Neural progenitor cell (in vitro differentiated cells): ENCODE measurements around the gene SYT1. TPM values are rescaled to one million over a fixed set of nuclear protein-coding genes. Genes with fewer than 3 reads are reported as not detected.

Source experiments
- DNase-seq: peaks from one replicate; pipeline ENCODE4 v3.0.0-alpha.2; 2016; ENCODE audit warnings: low spot score
- H2AFZ ChIP-seq: fragments of 200-600 bp; sonication (generic); replicated peaks from 2 replicates; pipeline ENCODE4 v1.6.1; 2016; ENCODE audit warnings: antibody characterized with exemption
- H3F3A ChIP-seq: fragments of 200-600 bp; sonication (generic); 2 replicates; pipeline ENCODE4 v1.6.1; 2016; ENCODE audit warnings: antibody characterized with exemption, low read depth
- H3K27ac ChIP-seq: fragments of 200-600 bp; sonication (generic); 2 replicates; pipeline ENCODE4 v1.5.1; 2016; ENCODE audit warnings: mild to moderate bottlenecking
- H3K27me3 ChIP-seq: fragments of 200-600 bp; sonication (generic); 2 replicates; pipeline ENCODE4 v1.6.1; 2016; ENCODE audit warnings: mild to moderate bottlenecking, moderate library complexity
- H3K36me3 ChIP-seq: fragments of 200-600 bp; sonication (generic); 2 replicates; pipeline ENCODE4 v1.5.1; 2016
- H3K4me1 ChIP-seq: fragments of 200-600 bp; sonication (generic); 2 replicates; pipeline ENCODE4 v1.6.1; 2016; ENCODE audit warnings: mixed run types
- H3K4me2 ChIP-seq: fragments of 200-600 bp; sonication (generic); 2 replicates; pipeline ENCODE4 v1.6.1; 2016
- H3K4me3 ChIP-seq: fragments of 200-600 bp; sonication (generic); 2 replicates; pipeline ENCODE4 v1.5.1; 2016
- H3K79me2 ChIP-seq: fragments of 200-600 bp; sonication (generic); 2 replicates; pipeline ENCODE4 v1.6.1; 2016; ENCODE audit warnings: low read depth
- H3K9ac ChIP-seq: fragments of 200-600 bp; sonication (generic); 2 replicates; pipeline ENCODE4 v1.6.1; 2016
- H3K9me3 ChIP-seq: fragments of 200-600 bp; sonication (generic); 2 replicates; pipeline ENCODE4 v1.5.1; 2016; ENCODE audit warnings: low read depth
- H4K20me1 ChIP-seq: fragments of 200-600 bp; sonication (generic); 2 replicates; pipeline ENCODE4 v1.6.1; 2016; ENCODE audit warnings: low read depth
- H3K27ac Mint-ChIP-seq: 3 replicates; pipeline ENCODE4 v1.8.0; 2021; ENCODE audit warnings: mixed read lengths
- H3K27me3 Mint-ChIP-seq: 2 replicates; pipeline ENCODE4 v1.8.0; 2022; ENCODE audit warnings: low read depth, mild to moderate bottlenecking, inconsistent platforms, moderate library complexity, mixed read lengths; ENCODE audit not compliant: insufficient read depth
- H3K36me3 Mint-ChIP-seq: 3 replicates; pipeline ENCODE4 v1.8.0; 2021; ENCODE audit warnings: mixed read lengths
- H3K4me1 Mint-ChIP-seq: 3 replicates; pipeline ENCODE4 v1.8.0; 2021; ENCODE audit warnings: mixed read lengths
- H3K4me3 Mint-ChIP-seq: 3 replicates; pipeline ENCODE4 v1.8.0; 2021; ENCODE audit warnings: mild to moderate bottlenecking, moderate library complexity, mixed read lengths
- H3K9me3 Mint-ChIP-seq: 3 replicates; pipeline ENCODE4 v1.8.0; 2020; ENCODE audit warnings: mixed read lengths
- CTCF ChIP-seq: fragments of 200-600 bp; sonication (generic); IDR thresholded peaks from 2 replicates; pipeline ENCODE4 v1.5.1; 2017; ENCODE audit warnings: antibody characterized with exemption, mild to moderate bottlenecking
- EZH2 ChIP-seq: fragments of 200-600 bp; sonication (generic); IDR thresholded peaks from 2 replicates; pipeline ENCODE4 v1.6.1; 2017; ENCODE audit warnings: antibody characterized with exemption, mild to moderate bottlenecking, moderate library complexity
- EZH2phosphoT487 ChIP-seq: fragments of 200-600 bp; sonication (generic); IDR thresholded peaks from 2 replicates; pipeline ENCODE4 v1.6.1; 2017; ENCODE audit warnings: antibody characterized with exemption
- total RNA-seq: library from RNA; depleted of rRNA; stranded (reverse); fragments of >200 nt; gene quantifications from 2 replicates; pipeline ENCODE4 v1.2.3, GENCODE V29; 2015; ENCODE audit warnings: low replicate concordance

Gene SYT1
- total RNA-seq, 1 donor from 2014 or later, result 36.9 TPM

GRCh38 chr12:79260923-79261322, 396.3 kb downstream of the SYT1 start:
- Histone ChIP-seq H3K36me3 (no peaks in the 10 kb centered on the region), H4K20me1 (no peaks in the 10 kb centered on the region), H3K9me3 (no peaks in the 10 kb centered on the region), H3F3A (no peaks in the 10 kb centered on the region), H2AFZ (no peak overlapping the region), H3K27me3 (no peaks in the 10 kb centered on the region), H3K27ac (no peak overlapping the region), H3K4me1 (peaks cover 16% of the 10 kb centered on the region), H3K4me2 (no peak overlapping the region), H3K9ac (no peak overlapping the region), H3K4me3 (no peak overlapping the region), H3K79me2 (no peaks in the 10 kb centered on the region)
- no peaks in the 10 kb centered on the region for H3K36me3 Mint-ChIP-seq
- no peak for DNase-seq
- no peak for TF ChIP-seq EZH2phosphoT487
- peaks cover 5% of the 10 kb centered on the region for H3K4me1 Mint-ChIP-seq
- no peak overlapping the region for H3K27ac Mint-ChIP-seq
- no peaks in the 10 kb centered on the region for H3K27me3 Mint-ChIP-seq
- no peaks in the 10 kb centered on the region for H3K9me3 Mint-ChIP-seq
- H3K4me3 Mint-ChIP-seq, result no peak overlapping the region

- peaks cover 14% of the 10 kb centered on the region for H3K4me1 Mint-ChIP-seq
- no peaks in the 10 kb centered on the region for H3K9me3 Mint-ChIP-seq
- H3K4me3 Mint-ChIP-seq, result no peak overlapping the region
- DNase-seq, result peak; percentile 45
- Histone ChIP-seq H3K27ac (peak overlapping the region; percentile 21), H3F3A (no peaks in the 10 kb centered on the region), H3K9me3 (no peaks in the 10 kb centered on the region), H3K27me3 (no peaks in the 10 kb centered on the region), H4K20me1 (peaks cover 4% of the 10 kb centered on the region), H3K9ac (no peak overlapping the region), H3K79me2 (no peaks in the 10 kb centered on the region), H3K4me2 (peak overlapping the region; percentile 5), H3K4me3 (no peak overlapping the region), H3K36me3 (no peaks in the 10 kb centered on the region), H3K4me1 (peaks cover 34% of the 10 kb centered on the region), H2AFZ (no peak overlapping the region)
- no peaks in the 10 kb centered on the region for H3K27me3 Mint-ChIP-seq
- no peak overlapping the region for H3K27ac Mint-ChIP-seq
- no peaks in the 10 kb centered on the region for H3K36me3 Mint-ChIP-seq
- TF ChIP-seq CTCF (no peak), EZH2phosphoT487 (no peak), EZH2 (no peak)
These were observed 398.4 kb downstream of the SYT1 start for GRCh38 chr12:79262938-79263337.

- Mint-ChIP-seq H3K4me3 (no peak overlapping the region), H3K4me1 (peaks cover 14% of the 10 kb centered on the region), H3K36me3 (no peaks in the 10 kb centered on the region), H3K27me3 (no peaks in the 10 kb centered on the region), H3K27ac (no peak overlapping the region), H3K9me3 (no peaks in the 10 kb centered on the region)
- Histone ChIP-seq H3K27ac (no peak overlapping the region), H3K4me1 (peaks cover 34% of the 10 kb centered on the region), H3K4me2 (peak overlapping the region; percentile 40), H2AFZ (no peak overlapping the region), H3K9me3 (no peaks in the 10 kb centered on the region), H3K36me3 (no peaks in the 10 kb centered on the region), H3K4me3 (no peak overlapping the region), H3K79me2 (no peaks in the 10 kb centered on the region), H4K20me1 (peaks cover 4% of the 10 kb centered on the region), H3K9ac (no peak overlapping the region), H3F3A (no peaks in the 10 kb centered on the region), H3K27me3 (no peaks in the 10 kb centered on the region)
- TF ChIP-seq EZH2, result no peak
- TF ChIP-seq CTCF, result no peak
- no peak for TF ChIP-seq EZH2phosphoT487
- peak; percentile 37 for DNase-seq
These were observed 402.0 kb downstream of the SYT1 start for GRCh38 chr12:79266343-79267144.

GRCh38 chr12:79267580-79267979, 403.0 kb downstream of the SYT1 start:
- H3K27me3 Mint-ChIP-seq, result peaks cover 2% of the 10 kb centered on the region
- TF ChIP-seq CTCF (no peak), EZH2phosphoT487 (no peak), EZH2 (no peak)
- Histone ChIP-seq H3F3A (no peaks in the 10 kb centered on the region), H3K4me2 (no peak overlapping the region), H4K20me1 (peaks cover 4% of the 10 kb centered on the region), H3K9me3 (no peaks in the 10 kb centered on the region), H3K27ac (peak overlapping the region; percentile 17), H2AFZ (no peak overlapping the region), H3K79me2 (no peaks in the 10 kb centered on the region), H3K4me3 (no peak overlapping the region), H3K27me3 (no peaks in the 10 kb centered on the region), H3K9ac (no peak overlapping the region), H3K36me3 (no peaks in the 10 kb centered on the region), H3K4me1 (peaks cover 28% of the 10 kb centered on the region)
- H3K27ac Mint-ChIP-seq, result no peak overlapping the region
- peaks cover 2% of the 10 kb centered on the region for H3K36me3 Mint-ChIP-seq
- DNase-seq, result peak; percentile 14
- H3K4me3 Mint-ChIP-seq, result no peak overlapping the region
- H3K4me1 Mint-ChIP-seq, result peaks cover 14% of the 10 kb centered on the region
- H3K9me3 Mint-ChIP-seq, result no peaks in the 10 kb centered on the region
